Type B pancreatic cell (in vitro differentiated cells): ENCODE results near the gene SGSH. TPM values are rescaled to one million over a fixed set of nuclear protein-coding genes. Genes with fewer than 3 reads are reported as not detected.
A peak's percentile ranks its signal among the peaks of the same experiment; 100 is the strongest.
"Not testable (repeated sequence)": the region's sequence is repeated elsewhere in the genome, so short reads cannot be mapped to it uniquely, and the experiment has no call there.

Experiments
- DNase-seq: peaks from one replicate; pipeline ENCODE4 v3.0.0; 2021; ENCODE audit warnings: mixed read lengths; ENCODE audit not compliant: unreplicated experiment; ENCODE audit errors: extremely low spot score
- H3K27ac Mint-ChIP-seq: 2 replicates; pipeline ENCODE4 v1.8.0; 2021; ENCODE audit warnings: mild to moderate bottlenecking, mixed read lengths
- H3K27me3 Mint-ChIP-seq: 2 replicates; pipeline ENCODE4 v1.8.0; 2021; ENCODE audit warnings: mixed read lengths
- H3K36me3 Mint-ChIP-seq: 2 replicates; pipeline ENCODE4 v1.8.0; 2021; ENCODE audit warnings: mixed read lengths
- H3K4me1 Mint-ChIP-seq: one replicate; pipeline ENCODE4 v1.8.0; 2021; ENCODE audit warnings: mixed read lengths; ENCODE audit not compliant: unreplicated experiment
- H3K4me3 Mint-ChIP-seq: 2 replicates; pipeline ENCODE4 v1.8.0; 2021; ENCODE audit warnings: mild to moderate bottlenecking, mixed read lengths
- H3K9me3 Mint-ChIP-seq: 2 replicates; pipeline ENCODE4 v1.8.0; 2021; ENCODE audit warnings: mixed read lengths
- CTCF ChIP-seq: fragments of 200-600 bp; sonication (generic); conservative IDR thresholded peaks from 2 replicates; pipeline ENCODE4 v1.5.0; 2021; ENCODE audit warnings: antibody characterized with exemption, mild to moderate bottlenecking
- total RNA-seq: library from RNA; stranded (reverse); gene quantifications from 2 replicates; pipeline ENCODE4 v1.2.1, GENCODE V29; 2021; ENCODE audit warnings: low replicate concordance

The SGSH gene
- total RNA-seq, 1 donor from 2014 or later: 40.5 TPM

- H3K9me3 Mint-ChIP-seq: no peaks in the 10 kb centered on the region
- H3K4me1 Mint-ChIP-seq: peaks cover 11% of the 10 kb centered on the region
- H3K4me3 Mint-ChIP-seq: peak overlapping the region; percentile 95
- H3K36me3 Mint-ChIP-seq: peaks cover 4% of the 10 kb centered on the region
- TF ChIP-seq CTCF: no peak
- no peaks in the 10 kb centered on the region for H3K27me3 Mint-ChIP-seq
- no peak for DNase-seq
- peak overlapping the region; percentile 94 for H3K27ac Mint-ChIP-seq
Measured at GRCh38 chr17:80261159-80261894, 41.2 kb upstream of the SGSH start.

GRCh38 chr17:80260791-80261158 is 40.6 kb upstream of the SGSH start, which contains the start of gene RNF213:
Gene RNF213, plus strand, starts transcription at chr17:80260852. Its CDS starts 2,830 bp downstream, at chr17:80263682.
- no peak for DNase-seq
- Mint-ChIP-seq H3K4me1 (peaks cover 11% of the 10 kb centered on the region), H3K4me3 (peak within 1 kb of the TSS; percentile 95)

GRCh38 chr17:80260069-80260535 is 40.0 kb upstream of the SGSH start:
- Mint-ChIP-seq H3K27me3 (no peaks in the 10 kb centered on the region), H3K36me3 (no peaks in the 10 kb centered on the region), H3K9me3 (no peaks in the 10 kb centered on the region), H3K4me1 (peaks cover 11% of the 10 kb centered on the region), H3K4me3 (peak overlapping the region; percentile 92), H3K27ac (peak overlapping the region; percentile 93)
- no peak for DNase-seq
- no peak for TF ChIP-seq CTCF

More at GRCh38 chr17:80260791-80261158, 40.6 kb upstream of the SGSH start, which contains the start of gene RNF213:
- H3K27ac Mint-ChIP-seq: peak within 1 kb of the TSS; percentile 94
- TF ChIP-seq CTCF: no peak
- peaks cover 3% of the 10 kb centered on the region for H3K36me3 Mint-ChIP-seq
- H3K27me3 Mint-ChIP-seq: no peaks in the 10 kb centered on the region
- no peaks in the 10 kb centered on the region for H3K9me3 Mint-ChIP-seq

GRCh38 chr17:80259457-80260068 is 39.4 kb upstream of the SGSH start:
- Mint-ChIP-seq H3K9me3 (no peaks in the 10 kb centered on the region), H3K36me3 (no peaks in the 10 kb centered on the region), H3K27ac (peak overlapping the region; percentile 93), H3K27me3 (no peaks in the 10 kb centered on the region), H3K4me1 (peaks cover 11% of the 10 kb centered on the region), H3K4me3 (peak overlapping the region; percentile 92)
- no peak for TF ChIP-seq CTCF
- DNase-seq: no peak

- not testable (repeated sequence) for DNase-seq, H3K36me3 Mint-ChIP-seq, H3K27me3 Mint-ChIP-seq, H3K9me3 Mint-ChIP-seq
- H3K27ac Mint-ChIP-seq: peak overlapping the region; percentile 93
- peak overlapping the region; percentile 92 for H3K4me3 Mint-ChIP-seq
- H3K4me1 Mint-ChIP-seq: peaks cover 11% of the 10 kb centered on the region
Measured at GRCh38 chr17:80258296-80258695, 38.2 kb upstream of the SGSH start.

- no peak for DNase-seq
- H3K27ac Mint-ChIP-seq: peak overlapping the region; percentile 93
- H3K4me3 Mint-ChIP-seq: peak overlapping the region; percentile 92
- H3K36me3 Mint-ChIP-seq: no peaks in the 10 kb centered on the region
- H3K4me1 Mint-ChIP-seq: peaks cover 11% of the 10 kb centered on the region
- no peaks in the 10 kb centered on the region for H3K9me3 Mint-ChIP-seq
- no peaks in the 10 kb centered on the region for H3K27me3 Mint-ChIP-seq
- no peak for TF ChIP-seq CTCF
Measured at GRCh38 chr17:80257716-80258213, 37.6 kb upstream of the SGSH start.
